Kidney capillary endothelial cell (primary cell): ENCODE data around the gene HMOX2.
A peak's percentile ranks its signal among the peaks of the same experiment; 100 is the strongest.

Experiments
- DNase-seq: peaks from one replicate; pipeline ENCODE4 v3.0.0-alpha.2; 2018; ENCODE audit warnings: low spot score

Gene HMOX2

DNA sequence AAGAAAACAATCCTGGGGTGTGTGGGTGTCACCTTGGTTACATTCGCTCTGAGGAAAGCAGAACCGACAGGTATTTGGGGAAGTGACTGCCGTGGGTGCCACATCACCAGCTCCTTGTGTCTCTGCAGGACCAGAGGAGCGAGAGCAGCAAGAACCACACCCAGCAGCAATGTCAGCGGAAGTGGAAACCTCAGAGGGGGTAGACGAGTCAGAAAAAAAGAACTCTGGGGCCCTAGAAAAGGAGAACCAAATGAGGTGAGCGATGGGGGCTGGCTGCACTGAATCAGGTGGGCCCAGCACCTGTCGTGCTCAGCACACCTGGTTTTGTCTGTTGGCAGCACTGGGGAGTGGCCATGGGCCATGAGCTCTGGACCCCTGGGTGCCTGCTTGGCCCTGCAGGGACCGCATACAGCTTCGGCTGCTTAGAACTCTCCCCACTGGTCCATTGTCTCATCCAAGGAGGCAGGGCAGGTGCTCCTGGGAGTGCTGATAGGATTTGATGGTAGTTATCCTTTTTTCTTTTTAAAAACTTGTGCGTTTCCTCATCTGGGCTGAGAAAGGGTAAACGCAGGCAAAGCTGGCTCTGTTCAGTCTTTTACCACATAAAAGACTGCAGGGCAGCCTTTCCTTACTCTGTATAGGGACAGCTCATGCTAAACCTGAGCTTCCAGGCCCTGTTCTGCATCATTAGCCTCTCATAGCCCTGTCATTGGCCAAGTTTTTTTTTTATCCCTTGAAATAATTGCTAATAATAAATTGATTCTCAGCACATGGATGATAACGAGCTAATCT lies 29.4 kb downstream of the HMOX2 start:
- DNase-seq = no peak

- peak; percentile 50 for DNase-seq
These were observed 30.3 kb downstream of the HMOX2 start for GRCh38 chr16:4506450-4506849.

- no peak for DNase-seq
These were observed 31.6 kb downstream of the HMOX2 start for GRCh38 chr16:4507588-4508345.

- DNase-seq = no peak
These were observed 32.6 kb downstream of the HMOX2 start for GRCh38 chr16:4508806-4509205.

GRCh38 chr16:4509420-4509819 lies 33.2 kb downstream of the HMOX2 start:
- DNase-seq = no peak

DNA sequence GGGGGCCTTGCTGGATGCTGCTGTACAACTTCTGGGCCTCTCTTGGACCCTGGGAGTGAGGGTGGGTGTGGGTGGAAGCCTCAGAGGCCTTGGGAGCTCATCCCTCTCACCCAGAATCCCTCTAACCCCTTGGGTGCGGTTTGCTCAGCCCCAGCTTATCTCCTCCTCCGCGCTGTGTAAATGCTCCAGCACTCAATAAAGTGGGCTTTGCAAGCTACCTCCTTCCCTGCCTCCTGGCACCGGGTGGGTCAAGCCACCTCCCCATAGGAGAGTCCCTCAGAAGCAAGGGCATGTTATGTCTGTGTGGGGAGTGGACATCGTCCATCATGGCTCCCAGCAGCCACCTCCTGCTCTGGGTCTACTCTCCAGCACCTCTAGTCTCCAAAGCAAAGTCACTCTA lies 33.9 kb downstream of the HMOX2 start:
- no peak for DNase-seq

DNA sequence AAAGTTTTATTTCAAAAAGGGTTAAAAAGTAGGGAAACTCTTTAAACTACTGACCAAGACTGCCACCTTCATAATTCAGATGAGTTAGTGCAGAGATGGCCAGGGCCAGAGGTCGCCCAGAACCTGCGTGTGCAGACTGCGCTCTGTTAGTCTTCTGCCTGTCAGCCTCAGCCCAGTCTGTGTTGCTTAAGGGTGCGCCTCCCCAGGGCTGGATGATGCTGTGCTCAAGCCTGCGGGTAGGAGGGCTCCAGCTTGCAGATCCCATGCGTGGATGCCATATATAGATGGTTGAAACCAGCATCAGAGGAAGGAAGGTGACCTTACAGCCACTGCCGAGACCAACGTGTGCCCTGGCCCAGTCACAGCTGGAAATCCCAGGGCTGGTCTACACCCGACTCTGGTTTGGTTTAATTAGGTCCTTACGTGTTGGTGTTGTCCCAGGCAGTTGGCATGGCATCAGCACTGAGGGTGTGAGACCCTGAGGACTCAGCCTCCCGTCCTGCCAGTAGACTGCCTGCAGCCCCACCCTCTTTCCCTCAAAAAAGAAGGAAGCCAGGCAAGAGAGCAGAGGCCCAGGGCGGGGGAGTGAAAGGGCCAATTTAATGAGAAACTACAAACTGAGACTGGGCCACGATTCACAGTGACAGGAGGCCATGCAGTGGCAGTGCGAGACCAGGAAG lies 34.7 kb downstream of the HMOX2 start:
- no peak for DNase-seq

DNA sequence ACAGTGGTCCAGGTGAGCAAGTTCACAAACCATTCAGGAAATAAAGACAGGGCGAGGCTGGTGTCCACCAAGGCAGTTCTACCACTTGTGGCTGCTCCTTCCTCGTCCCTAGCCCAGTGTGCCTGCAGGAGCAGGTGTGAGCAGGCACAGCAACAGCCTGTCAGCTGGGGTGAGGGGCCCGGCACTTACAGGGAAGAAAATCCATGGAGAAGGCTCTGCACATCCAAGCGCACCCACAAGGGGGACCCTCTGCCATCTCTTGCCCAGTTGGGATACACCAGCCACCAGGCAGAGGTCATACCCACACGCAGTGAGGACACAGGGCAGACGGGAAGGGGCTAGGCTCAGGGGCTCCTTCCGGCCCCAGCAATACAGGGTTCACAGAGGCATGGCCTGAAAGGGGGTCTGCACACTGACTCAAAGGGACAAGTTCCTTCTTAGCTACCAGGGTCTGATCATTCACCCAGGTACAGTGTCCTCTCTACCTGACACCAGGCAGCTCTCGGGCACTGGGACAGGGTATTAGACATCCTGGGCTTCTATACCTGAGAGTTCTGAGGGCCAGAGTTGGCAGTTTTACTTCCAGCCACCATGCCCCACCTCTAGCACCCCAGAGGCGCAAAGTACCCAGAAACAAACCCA lies 35.4 kb downstream of the HMOX2 start:
- peak; percentile 46 for DNase-seq

DNA sequence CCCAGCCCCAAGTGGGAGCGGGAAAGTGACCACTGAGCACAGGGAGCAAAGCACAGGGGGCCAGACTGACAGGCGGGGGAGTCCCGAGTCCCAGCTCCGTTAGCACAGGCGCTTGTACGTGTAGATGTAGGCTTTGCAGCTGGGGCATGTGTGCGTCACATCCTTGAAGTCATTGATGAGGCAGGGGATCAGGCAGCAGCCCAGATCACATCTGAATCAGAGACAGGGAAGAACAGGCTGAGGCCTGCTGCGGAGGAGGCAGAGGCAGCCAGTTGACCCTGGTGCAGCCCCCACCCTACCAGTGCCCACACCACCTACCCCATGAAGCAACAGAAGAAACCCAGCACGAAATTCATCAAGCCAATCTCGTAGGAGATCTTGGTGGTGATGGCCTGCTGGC lies 36.3 kb downstream of the HMOX2 start:
- no peak for DNase-seq

- no peak for DNase-seq
These were observed 37.1 kb downstream of the HMOX2 start for GRCh38 chr16:4513086-4513860.

DNA sequence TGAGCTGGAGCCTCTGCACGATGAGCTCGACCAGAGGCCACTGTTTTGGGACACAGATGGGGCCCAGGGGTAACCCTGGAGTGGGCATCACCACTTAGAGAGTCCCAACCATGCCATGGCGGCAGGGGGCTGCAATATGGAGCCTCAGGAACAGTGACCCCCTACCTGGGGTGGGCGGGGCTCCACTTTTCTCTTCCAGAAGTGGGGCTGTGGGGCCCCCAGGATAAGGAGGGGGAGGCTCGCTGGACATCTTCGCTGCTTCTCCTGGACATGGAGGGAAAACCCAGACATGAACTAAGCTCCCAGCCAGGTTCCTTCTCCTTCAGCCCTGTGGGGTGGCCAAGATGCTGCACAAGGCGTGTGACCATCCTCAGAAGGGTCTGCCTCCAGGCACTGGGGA lies 37.7 kb downstream of the HMOX2 start:
- DNase-seq = no peak

GRCh38 chr16:4514606-4515005 lies 38.4 kb downstream of the HMOX2 start:
- no peak for DNase-seq

GRCh38 chr16:4515611-4516233 lies 39.5 kb downstream of the HMOX2 start:
- DNase-seq = peak; percentile 44

DNA sequence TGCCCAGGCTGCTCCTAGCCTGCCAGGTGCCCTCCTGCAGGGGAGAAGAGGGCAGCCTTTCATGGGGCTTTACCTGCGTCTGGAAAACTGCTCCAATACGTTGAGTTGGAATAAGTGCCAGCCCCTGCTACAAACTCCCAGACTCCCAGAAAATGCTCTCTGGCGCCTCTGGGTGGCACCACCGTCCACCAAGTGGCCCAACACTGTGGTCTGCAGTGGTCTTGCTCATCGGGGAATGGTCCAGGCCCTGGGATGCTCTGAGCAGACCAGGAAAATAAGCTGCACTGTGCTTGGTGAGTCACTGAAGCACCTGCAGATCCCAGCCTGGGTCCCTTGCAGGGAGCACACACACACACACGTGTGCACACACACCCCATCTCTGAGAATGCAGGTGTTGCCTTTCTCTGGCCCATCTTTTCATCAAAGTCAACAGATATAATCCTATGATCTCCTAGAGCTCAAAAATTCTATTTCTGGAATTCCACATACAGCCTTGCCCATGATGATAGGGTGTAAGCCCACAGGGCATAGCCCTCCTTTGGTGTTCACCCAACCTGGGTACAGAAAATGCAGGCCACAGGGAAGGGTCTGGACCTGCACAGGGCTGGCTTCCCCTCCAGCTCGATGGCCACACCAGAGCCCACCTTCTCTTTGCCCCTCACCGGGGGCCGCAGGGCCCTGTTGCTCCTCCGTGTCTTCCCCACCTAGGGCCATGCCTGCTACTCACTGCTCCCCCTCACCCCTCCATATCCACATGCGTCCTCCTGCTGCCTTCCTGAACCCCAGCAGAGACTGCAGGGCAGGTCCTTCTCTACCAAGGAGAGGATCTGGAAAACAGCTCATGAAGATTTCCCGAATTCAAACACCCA lies 41.8 kb downstream of the HMOX2 start:
- DNase-seq = peak; percentile 23

- DNase-seq = no peak
These were observed 43.3 kb downstream of the HMOX2 start for GRCh38 chr16:4519274-4520058.

DNA sequence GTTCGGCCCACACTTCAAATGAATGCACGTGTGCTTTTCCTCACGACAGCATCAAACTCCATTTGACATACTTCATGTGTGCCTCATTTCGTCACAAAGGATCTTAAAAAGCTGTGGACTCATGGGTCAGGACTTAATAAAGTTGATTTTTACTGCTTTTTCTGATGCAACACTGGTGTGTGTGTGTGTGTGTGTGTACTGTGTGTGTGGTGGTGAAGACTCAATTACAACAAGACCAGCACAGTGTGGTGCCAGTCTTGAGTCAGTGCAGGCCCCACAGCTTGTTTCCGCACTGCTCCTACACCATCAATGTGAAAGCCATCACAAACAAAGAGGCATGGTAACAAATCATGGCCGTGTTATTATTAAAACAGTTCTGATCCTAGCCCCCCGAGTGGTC lies 44.7 kb downstream of the HMOX2 start:
- DNase-seq = no peak

DNA sequence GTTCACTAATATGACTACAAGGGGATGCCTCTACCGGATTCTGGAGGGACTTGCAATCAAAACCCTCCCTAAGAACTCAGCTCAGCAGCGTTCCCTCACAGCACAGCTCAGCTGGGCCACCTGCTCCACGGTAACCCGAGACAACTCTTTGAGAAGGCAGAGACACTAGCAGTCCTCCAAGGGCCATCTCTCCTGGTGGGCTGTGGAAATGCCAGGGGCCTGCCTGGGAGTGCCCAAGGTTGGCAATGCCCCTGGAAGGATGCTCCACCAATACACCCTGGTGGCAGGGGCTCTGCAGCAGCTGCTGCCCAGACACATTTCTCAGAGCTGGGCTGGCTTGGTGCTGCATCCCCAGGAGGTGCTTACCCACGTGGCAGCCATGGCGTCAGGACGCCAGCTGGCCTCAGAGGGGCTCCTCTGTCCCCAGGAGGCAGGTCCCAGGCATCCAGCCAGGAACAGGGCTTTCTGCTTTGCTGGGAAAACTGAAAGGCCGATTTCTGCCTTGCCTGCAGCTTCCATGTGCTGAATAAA lies 45.9 kb downstream of the HMOX2 start:
- no peak for DNase-seq

DNA sequence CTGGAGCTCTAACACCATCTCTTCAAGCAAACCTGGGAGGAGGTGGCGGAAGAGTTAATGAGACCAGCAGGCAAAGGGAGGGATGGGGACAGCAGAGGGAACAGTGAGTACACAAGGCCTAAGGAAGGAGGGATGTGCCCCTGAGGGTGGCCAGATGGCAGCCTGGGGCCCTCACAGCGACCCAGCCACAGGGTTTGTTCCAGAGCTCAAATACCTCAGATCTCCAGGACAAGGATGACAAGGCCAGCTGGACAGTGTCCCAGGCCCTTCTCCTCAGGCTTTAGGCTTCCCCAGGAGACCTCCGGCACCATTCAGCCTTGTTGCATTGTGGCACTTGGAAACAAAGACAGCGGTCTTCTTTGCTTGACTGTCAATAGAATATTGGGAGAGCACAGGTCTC lies 47.5 kb downstream of the HMOX2 start:
- DNase-seq = no peak

GRCh38 chr16:4524571-4524970 lies 48.4 kb downstream of the HMOX2 start:
- DNase-seq = no peak
